Measurements from ENCODE around the gene CD2AP.
"Not testable (repeated sequence)": the region's sequence is repeated elsewhere in the genome, so short reads cannot be mapped to it uniquely, and the experiment has no call there.

CD2AP gene

GRCh38 chr6:47647188-47647587, 169.6 kb downstream of the CD2AP start:
- Histone ChIP-seq H3K4me3 (replicated peaks; ENCODE audit: insufficient read depth, low read length) (no peak overlapping the region), H3K27ac (replicated peaks) (no peak overlapping the region), H3K27me3 (ENCODE audit: insufficient read depth, poor library complexity, severe bottlenecking) (no peaks in the 10 kb centered on the region)
- no peak for DNase-seq (ENCODE audit: low read depth in 1 of 2, low spot score in 1 of 2)
- no peak for TF ChIP-seq CTCF (IDR thresholded peaks at IDR 0.05; ENCODE audit: insufficient read depth, low read length)
- no peak for TF ChIP-seq GABPA (IDR thresholded peaks at IDR 0.05; ENCODE audit: low read depth)
- no peak for TF ChIP-seq REST (IDR thresholded peaks at IDR 0.05; ENCODE audit: insufficient replicate concordance, low read depth)
- no peak for TF ChIP-seq SPI1 (IDR thresholded peaks at IDR 0.05; ENCODE audit: borderline replicate concordance, low read depth)
- TF ChIP-seq POLR2AphosphoS5 (IDR thresholded peaks at IDR 0.05; ENCODE audit: low read depth): no peak

GRCh38 chr6:47647626-47648025, 170.0 kb downstream of the CD2AP start:
- not testable (repeated sequence) for H3K4me3 ChIP-seq (replicated peaks; ENCODE audit: insufficient read depth, low read length); H3K27me3 ChIP-seq (ENCODE audit: insufficient read depth, poor library complexity, severe bottlenecking); H3K27ac ChIP-seq (replicated peaks); DNase-seq (ENCODE audit: low read depth in 1 of 2, low spot score in 1 of 2)

- TF ChIP-seq REST (IDR thresholded peaks at IDR 0.05; ENCODE audit: insufficient replicate concordance, low read depth) (no peak), POLR2AphosphoS5 (IDR thresholded peaks at IDR 0.05; ENCODE audit: low read depth) (no peak), GABPA (IDR thresholded peaks at IDR 0.05; ENCODE audit: low read depth) (no peak), CTCF (IDR thresholded peaks at IDR 0.05; ENCODE audit: insufficient read depth, low read length) (no peak), SPI1 (IDR thresholded peaks at IDR 0.05; ENCODE audit: borderline replicate concordance, low read depth) (no peak)
Measured at GRCh38 chr6:47648031-47648430, 170.4 kb downstream of the CD2AP start.

GRCh38 chr6:47650553-47651432, 173.2 kb downstream of the CD2AP start:
- TF ChIP-seq CTCF (IDR thresholded peaks at IDR 0.05; ENCODE audit: insufficient read depth, low read length): no peak
- TF ChIP-seq SPI1 (IDR thresholded peaks at IDR 0.05; ENCODE audit: borderline replicate concordance, low read depth): 0 out of 2 replicates have a peak, but pooled peaks have one; percentile 9
- TF ChIP-seq GABPA (IDR thresholded peaks at IDR 0.05; ENCODE audit: low read depth): no peak
- no peak for TF ChIP-seq POLR2AphosphoS5 (IDR thresholded peaks at IDR 0.05; ENCODE audit: low read depth)
- no peak overlapping the region for H3K27ac ChIP-seq (replicated peaks)
- H3K4me3 ChIP-seq (replicated peaks; ENCODE audit: insufficient read depth, low read length): no peak overlapping the region
- no peaks in the 10 kb centered on the region for H3K27me3 ChIP-seq (ENCODE audit: insufficient read depth, poor library complexity, severe bottlenecking)
- DNase-seq (ENCODE audit: low read depth in 1 of 2, low spot score in 1 of 2): no peak

More at GRCh38 chr6:47648031-47648430, 170.4 kb downstream of the CD2AP start:
- H3K27ac ChIP-seq (replicated peaks): no peak overlapping the region
- no peak overlapping the region for H3K4me3 ChIP-seq (replicated peaks; ENCODE audit: insufficient read depth, low read length)
- no peak for DNase-seq (ENCODE audit: low read depth in 1 of 2, low spot score in 1 of 2)
- no peaks in the 10 kb centered on the region for H3K27me3 ChIP-seq (ENCODE audit: insufficient read depth, poor library complexity, severe bottlenecking)

Data from HL-60 (cell line).